ENCODE data around the gene RUNX3.

RUNX3 gene

DNA sequence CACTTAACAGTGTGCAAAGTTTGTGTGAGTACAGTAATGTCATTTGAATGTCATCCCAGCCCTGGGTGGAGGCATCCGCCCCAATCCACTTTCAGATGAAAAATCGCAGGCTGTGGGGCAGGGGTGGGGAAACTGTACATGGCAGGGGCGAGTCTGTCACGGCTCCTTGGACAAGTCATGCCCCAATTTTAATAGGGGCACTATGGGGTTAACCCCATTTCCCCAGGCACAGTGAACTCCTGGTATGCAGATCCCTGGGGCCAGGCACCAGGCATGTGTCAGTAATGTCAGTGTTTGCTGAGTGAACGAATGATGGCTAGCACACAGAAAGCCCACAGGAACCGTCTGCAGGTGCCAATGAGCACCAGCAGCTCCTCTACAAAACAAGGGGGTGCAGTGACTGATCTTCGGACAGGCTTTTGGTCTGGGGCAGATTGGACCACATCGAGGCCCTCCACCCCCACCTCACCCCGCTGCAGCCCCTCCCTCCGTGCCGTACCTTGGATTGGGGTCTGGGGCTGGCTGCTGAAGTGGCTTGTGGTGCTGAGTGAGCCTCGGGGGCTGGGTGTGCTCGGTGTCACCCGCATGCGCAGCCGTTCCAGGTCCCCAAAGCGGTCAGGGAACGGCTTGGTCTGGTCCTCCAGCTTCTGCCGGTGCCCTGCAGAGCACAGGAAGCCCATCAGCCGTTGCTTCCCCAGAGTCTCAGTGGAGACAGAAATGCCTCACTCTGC is 23.2 kb downstream of the RUNX3 start:
- no peak for DNase-seq (ENCODE audit: low read depth)
- TF ChIP-seq, protein P1, sequence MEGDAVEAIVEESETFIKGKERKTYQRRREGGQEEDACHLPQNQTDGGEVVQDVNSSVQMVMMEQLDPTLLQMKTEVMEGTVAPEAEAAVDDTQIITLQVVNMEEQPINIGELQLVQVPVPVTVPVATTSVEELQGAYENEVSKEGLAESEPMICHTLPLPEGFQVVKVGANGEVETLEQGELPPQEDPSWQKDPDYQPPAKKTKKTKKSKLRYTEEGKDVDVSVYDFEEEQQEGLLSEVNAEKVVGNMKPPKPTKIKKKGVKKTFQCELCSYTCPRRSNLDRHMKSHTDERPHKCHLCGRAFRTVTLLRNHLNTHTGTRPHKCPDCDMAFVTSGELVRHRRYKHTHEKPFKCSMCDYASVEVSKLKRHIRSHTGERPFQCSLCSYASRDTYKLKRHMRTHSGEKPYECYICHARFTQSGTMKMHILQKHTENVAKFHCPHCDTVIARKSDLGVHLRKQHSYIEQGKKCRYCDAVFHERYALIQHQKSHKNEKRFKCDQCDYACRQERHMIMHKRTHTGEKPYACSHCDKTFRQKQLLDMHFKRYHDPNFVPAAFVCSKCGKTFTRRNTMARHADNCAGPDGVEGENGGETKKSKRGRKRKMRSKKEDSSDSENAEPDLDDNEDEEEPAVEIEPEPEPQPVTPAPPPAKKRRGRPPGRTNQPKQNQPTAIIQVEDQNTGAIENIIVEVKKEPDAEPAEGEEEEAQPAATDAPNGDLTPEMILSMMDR (IDR thresholded peaks at IDR 0.05; ENCODE audit: low read length, missing control alignments), result no peak
- H3K4me3 ChIP-seq (replicated peaks; ENCODE audit: low read depth, low read length), result no peak overlapping the region

DNA sequence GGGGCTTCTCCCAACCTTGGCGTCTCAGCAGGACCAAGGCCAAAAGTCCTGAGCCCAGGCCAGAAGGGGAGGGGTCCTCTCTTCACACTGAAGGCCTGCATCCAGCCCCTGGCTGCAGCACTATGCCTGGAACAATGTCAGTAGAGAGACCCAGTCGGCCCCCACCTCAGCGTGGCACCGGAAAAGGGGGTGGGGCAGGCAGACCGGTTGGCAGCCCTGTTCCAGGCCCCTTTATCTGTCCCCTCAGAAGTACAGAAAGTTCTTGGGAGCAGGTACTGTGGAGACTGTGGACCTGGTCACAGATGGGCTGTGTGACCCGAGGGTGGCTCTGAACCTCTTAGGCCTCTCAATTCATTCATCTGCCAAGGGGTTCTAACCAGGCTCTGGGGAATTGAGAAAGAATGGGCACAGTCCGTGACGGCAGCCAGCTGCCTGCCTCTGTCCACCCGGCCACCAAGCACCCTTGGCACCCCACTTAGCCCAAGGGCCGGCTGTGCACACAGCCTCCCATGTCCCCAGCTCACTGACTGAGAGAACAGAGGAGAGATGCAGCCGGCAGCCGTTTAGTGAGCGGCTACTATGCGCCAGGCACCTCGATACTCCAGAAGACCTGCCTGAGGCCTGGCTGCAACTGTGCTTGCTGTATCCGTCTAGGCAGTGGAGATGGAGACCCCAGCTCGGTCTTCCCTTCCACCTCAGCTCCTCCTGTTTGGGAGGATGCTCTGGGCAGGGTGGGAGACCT is 23.9 kb downstream of the RUNX3 start:
- H3K4me3 ChIP-seq (replicated peaks; ENCODE audit: low read depth, low read length), result no peak overlapping the region
- DNase-seq (ENCODE audit: low read depth), result no peak
- TF ChIP-seq, protein P1 (IDR thresholded peaks at IDR 0.05; ENCODE audit: low read length, missing control alignments), result no peak

DNA sequence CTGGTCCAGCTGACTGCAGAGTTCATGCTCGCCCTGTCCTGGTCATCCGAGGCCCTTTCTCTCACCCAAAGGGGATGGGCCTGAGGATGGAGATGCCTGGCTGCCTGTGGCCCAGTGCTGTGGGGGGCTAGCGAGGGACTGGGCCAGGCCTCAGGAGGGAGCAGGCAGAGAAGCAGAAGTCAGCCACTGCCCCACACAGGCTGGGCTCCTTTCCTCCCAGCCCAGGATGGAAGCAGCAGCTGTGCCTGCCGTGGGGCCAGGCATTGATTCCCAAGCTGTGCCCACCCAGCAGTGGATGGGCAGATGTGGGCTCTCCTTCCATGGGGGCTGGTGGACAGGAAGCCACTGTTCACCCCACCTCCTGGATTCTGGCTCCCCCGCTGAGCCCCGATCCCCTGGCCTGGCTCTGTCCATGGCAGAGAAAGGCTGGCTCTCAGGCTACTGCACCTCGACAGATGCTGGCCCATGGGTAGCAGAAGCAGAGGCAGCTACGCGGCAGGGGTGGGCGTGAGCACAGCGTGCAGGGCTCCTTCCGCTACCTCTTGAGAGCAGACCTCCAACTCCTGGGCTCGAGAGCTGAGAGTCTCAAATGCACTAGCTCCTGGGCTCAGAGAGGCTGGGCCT is 24.6 kb downstream of the RUNX3 start:
- no peak overlapping the region for H3K4me3 ChIP-seq (replicated peaks; ENCODE audit: low read depth, low read length)
- DNase-seq (ENCODE audit: low read depth), result no peak
- TF ChIP-seq, protein P1 (IDR thresholded peaks at IDR 0.05; ENCODE audit: low read length, missing control alignments), result no peak

DNA sequence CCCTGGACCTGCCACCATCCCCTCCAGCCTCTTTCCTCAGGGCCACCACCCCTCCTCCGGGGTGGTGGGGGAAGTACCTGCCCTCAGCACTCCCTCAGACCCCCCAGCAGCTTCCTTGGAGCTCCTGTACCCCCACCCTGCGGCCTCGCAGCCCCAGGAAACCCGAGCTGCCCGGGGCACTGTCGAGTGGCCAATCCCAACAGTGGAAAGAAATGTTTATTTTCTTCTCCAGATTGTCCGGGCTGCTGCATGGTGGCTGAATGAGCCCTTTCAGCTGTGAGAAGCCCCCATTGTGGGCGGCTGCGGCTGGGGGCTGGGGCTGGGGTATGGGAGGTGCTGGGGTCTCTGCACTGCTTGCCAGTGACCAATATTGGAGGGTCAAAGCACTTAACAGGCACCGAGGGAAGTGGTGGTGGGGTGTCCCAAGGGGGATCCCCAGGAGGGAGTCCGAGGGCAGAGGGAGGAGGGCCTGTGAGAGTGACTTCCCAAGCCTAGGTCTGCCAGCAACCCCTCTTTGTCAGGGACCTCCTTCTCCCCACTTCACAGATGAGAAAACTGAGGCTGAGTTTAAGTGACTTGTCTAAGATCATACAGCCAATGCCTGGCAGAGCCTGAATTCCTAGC is 25.2 kb downstream of the RUNX3 start:
- no peak for DNase-seq (ENCODE audit: low read depth)
- TF ChIP-seq, protein P1 (IDR thresholded peaks at IDR 0.05; ENCODE audit: low read length, missing control alignments), result no peak
- no peak overlapping the region for H3K4me3 ChIP-seq (replicated peaks; ENCODE audit: low read depth, low read length)

DNA sequence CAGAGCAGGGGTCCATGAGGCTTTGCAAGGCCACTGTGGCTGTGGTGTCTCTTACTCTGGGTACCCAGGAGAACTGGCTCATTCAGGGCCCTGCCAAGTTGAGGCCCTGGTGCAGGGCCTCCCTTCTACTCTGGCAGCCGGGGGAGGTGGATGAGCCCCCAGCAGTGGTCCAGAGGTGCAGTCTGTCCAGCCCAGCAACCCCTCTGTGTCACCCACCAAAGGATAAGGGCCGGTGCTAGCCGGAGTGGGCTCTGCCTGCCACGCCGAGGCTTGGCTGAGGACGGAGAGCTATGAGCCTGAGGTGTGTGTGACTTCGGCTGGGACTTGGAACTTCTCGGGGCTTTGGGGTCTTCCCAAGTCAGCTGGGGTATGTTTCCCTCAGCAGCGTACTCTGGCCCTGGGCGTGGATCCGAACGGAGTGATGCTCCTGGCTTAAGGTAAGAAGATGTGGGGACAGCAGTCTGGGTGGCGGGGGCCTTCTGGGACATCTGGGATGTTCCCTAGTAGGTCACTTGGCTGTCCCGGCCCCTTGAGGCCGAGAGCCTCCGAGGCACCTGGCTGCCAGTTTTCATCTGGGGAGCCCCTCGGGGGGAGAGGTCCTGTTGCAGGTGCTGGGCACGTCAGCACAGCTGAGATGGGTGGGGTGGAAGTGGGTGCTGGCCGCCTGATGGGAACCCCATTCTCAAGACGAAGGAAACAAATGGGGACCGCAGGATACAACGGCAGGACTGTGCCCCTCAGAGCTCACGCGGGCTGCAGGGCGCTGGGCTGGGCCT is 25.9 kb downstream of the RUNX3 start:
- H3K4me3 ChIP-seq (replicated peaks; ENCODE audit: low read depth, low read length), result no peak overlapping the region
- DNase-seq (ENCODE audit: low read depth), result no peak
- TF ChIP-seq, protein P1 (IDR thresholded peaks at IDR 0.05; ENCODE audit: low read length, missing control alignments), result no peak

DNA sequence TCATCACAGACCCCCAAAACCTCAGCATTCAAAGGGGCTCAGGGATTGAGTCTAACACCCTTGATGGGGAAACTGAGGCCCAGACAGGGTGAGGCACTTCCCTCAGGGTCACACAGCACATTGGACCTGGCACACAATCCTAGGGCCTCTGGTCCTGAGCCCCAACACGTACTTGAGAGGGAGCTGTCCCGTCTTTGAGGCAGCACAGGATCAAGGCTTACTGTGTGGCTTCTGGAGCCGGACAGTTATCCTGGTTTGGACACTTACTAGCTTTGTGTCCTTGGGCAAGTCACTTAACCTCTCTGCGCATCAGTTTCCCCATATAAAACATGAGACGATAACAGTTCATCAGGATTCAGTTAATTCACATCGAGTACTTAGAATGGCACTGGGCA is 26.5 kb downstream of the RUNX3 start:
- no peak for DNase-seq (ENCODE audit: low read depth)
- no peak overlapping the region for H3K4me3 ChIP-seq (replicated peaks; ENCODE audit: low read depth, low read length)
- TF ChIP-seq, protein P1 (IDR thresholded peaks at IDR 0.05; ENCODE audit: low read length, missing control alignments), result no peak

Data from fibroblast of pulmonary artery (primary cell).